Ovary (tissue), 9 donors: Measurements from ENCODE around the gene SOX5. TPM values are rescaled to one million over a fixed set of nuclear protein-coding genes. Genes with fewer than 3 reads are reported as not detected.

Source experiments
- DNase-seq, 5 donors: peaks; one replicate each; pipeline ENCODE4 v3.0.0-alpha.2; 2019 to 2020
- H3K27ac ChIP-seq, 2 donors: fragments of 200-600 bp; one replicate each; pipeline versions ENCODE4 v1.5.1 to v1.8.0; 2019 to 2022
- H3K27me3 ChIP-seq: fragments of 200-600 bp; one replicate; pipeline ENCODE4 v1.8.0; 2022
- H3K36me3 ChIP-seq: fragments of 200-600 bp; sonication (generic); one replicate; pipeline ENCODE4 v1.5.1; 2019
- H3K4me1 ChIP-seq: one replicate; pipeline ENCODE4 v1.8.1; 2013; ENCODE audit warnings: mild to moderate bottlenecking, moderate library complexity; ENCODE audit not compliant: insufficient read depth
- H3K4me3 ChIP-seq: fragments of 200-600 bp; sonication (generic); one replicate; pipeline ENCODE4 v1.5.1; 2017
- H3K9me3 ChIP-seq, 2 donors: fragments of 200-600 bp in 1 of 2; sonication (generic) in 1 of 2; one replicate each; pipeline versions ENCODE4 v1.5.1 to v1.8.1; 2013 to 2019; ENCODE audit warnings: mild to moderate bottlenecking in 1 of 2, moderate library complexity in 1 of 2
- POLR2A ChIP-seq: fragments of 450-650 bp; IDR thresholded peaks from one replicate; pipeline ENCODE4 v1.6.1; 2017; ENCODE audit warnings: antibody characterized with exemption, mild to moderate bottlenecking, moderate library complexity
- whole genome bisulfite sequencing, 3 donors: extraction: QIAGEN DNeasy Blood & Tissue Kit in 1 of 3; methylation state at CpG; one replicate each; pipeline versions ENCODE4 v1.1.5 to v1.1.7; 2013 to 2017; 5-methylcytosine and 5-hydroxymethylcytosine counted together
- intact Hi-C, 4 donors: fragments of 100-400 bp; cut with DNase I; formaldehyde crosslinking; loops; one replicate each; pipeline versions ENCODE4 v1.11.0 to v1.15.1; 2022 to 2023
- polyA plus RNA-seq, 2 donors: library from polyadenylated mRNA; stranded (reverse); fragments of 200-250 nt in 1 of 2; fragments of 350-450 nt in 1 of 2; fragmentation: Illumina TruSeq in 1 of 2; extraction: RNeasy Lipid Tissue Mini Kit (QIAGEN cat#74804) in 1 of 2; gene quantifications; one replicate each; pipeline ENCODE4 v1.2.3, GENCODE V29; 2013 to 2014
- total RNA-seq, 7 donors: library from RNA; depleted of rRNA in 2 of 7; stranded (reverse); fragments of >200 nt in 2 of 7; fragmentation: NEBNext Ultra II Directional in 3 of 7; extraction: Animal tissue kit (Norgen Biotek cat#: 25700) in 3 of 7; gene quantifications; one replicate each; pipeline versions ENCODE4 v1.1.0 to v1.2.4, GENCODE V29; 2016 to 2023
- donor health status: DM: no; HTN: no; CAD: no; lungs with moderate emphysema.
- donor health status: DM: no; HTN: no; CAD: no.
- donor health status: Bipolar disorder and iron deficiency.
- donor health status: DM: yes; HTN: yes; CAD: no.
- donor health status: DM: no; HTN: no; CAD: no.
- donor health status: DM: yes; HTN: yes; CAD: no.

The SOX5 gene
- total and polyA plus RNA-seq, 9 donors = 5.7 to 33.7 (median 21.4) TPM

DNA sequence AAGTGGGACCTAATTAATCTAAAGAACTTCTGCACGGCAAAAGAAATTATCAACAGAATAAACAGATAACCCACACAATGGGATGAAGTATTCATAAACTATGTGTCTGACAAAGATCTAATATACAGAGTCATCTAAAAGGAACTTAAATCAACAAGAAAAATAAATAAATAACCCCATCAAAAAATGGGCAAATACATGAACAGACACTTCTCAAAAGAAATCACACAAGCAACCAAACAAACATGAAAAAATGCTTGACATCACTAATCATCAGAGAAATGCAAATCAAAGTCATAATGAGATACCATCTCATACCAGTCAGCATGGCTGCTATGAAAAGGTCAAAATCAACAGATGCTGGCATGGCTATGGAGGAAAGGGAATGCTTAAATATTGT is 466.9 kb downstream of the SOX5 start:
- Histone ChIP-seq H3K4me1 (no peaks in the 10 kb centered on the region), H3K36me3 (no peaks in the 10 kb centered on the region), H3K27ac (no peak overlapping the region), H3K4me3 (no peak overlapping the region), H3K9me3 (no peaks in the 10 kb centered on the region), H3K27me3 (no peaks in the 10 kb centered on the region)
- TF ChIP-seq POLR2A = no peak
- DNase-seq = no peak
- intact Hi-C loops = no loop called here
- WGBS, 3 donors = 65 to 72% (median 70%) methylated on average over 1 of the region's 1 CpG
